Peyer's patch (tissue), 4 donors: ENCODE data around the gene SMPD4.
"Not testable (repeated sequence)": the region's sequence is repeated elsewhere in the genome, so short reads cannot be mapped to it uniquely, and the experiment has no call there.

ENCODE experiments used
- POLR2A ChIP-seq, 2 donors: fragments of 450-650 bp; IDR thresholded peaks; one replicate each; pipeline ENCODE4 v1.5.1; 2017; ENCODE audit warnings: antibody characterized with exemption in 2 of 2, mild to moderate bottlenecking in 2 of 2, moderate library complexity in 2 of 2
- TF ChIP-seq, protein P1 (sequence below), 6 experiments: fragments of 450-650 bp in 4 of 6; fragments of 200-600 bp in 2 of 6; sonication (generic) in 1 of 6; IDR thresholded peaks; one replicate each; pipeline ENCODE4 v1.5.1; 2017 to 2019; ENCODE audit warnings: antibody characterized with exemption in 6 of 6, mild to moderate bottlenecking in 3 of 6, moderate library complexity in 1 of 6

- TF ChIP-seq, protein P1, sequence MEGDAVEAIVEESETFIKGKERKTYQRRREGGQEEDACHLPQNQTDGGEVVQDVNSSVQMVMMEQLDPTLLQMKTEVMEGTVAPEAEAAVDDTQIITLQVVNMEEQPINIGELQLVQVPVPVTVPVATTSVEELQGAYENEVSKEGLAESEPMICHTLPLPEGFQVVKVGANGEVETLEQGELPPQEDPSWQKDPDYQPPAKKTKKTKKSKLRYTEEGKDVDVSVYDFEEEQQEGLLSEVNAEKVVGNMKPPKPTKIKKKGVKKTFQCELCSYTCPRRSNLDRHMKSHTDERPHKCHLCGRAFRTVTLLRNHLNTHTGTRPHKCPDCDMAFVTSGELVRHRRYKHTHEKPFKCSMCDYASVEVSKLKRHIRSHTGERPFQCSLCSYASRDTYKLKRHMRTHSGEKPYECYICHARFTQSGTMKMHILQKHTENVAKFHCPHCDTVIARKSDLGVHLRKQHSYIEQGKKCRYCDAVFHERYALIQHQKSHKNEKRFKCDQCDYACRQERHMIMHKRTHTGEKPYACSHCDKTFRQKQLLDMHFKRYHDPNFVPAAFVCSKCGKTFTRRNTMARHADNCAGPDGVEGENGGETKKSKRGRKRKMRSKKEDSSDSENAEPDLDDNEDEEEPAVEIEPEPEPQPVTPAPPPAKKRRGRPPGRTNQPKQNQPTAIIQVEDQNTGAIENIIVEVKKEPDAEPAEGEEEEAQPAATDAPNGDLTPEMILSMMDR (IDR thresholded peaks at IDR 0.05), result not testable (repeated sequence)
- TF ChIP-seq POLR2A (IDR thresholded peaks at IDR 0.05), result not testable (repeated sequence)
Observed at GRCh38 chr2:130159376-130159775, 22.0 kb downstream of the SMPD4 start.
